ENCODE results near the gene UGT1A6.

UGT1A6 gene

DNA sequence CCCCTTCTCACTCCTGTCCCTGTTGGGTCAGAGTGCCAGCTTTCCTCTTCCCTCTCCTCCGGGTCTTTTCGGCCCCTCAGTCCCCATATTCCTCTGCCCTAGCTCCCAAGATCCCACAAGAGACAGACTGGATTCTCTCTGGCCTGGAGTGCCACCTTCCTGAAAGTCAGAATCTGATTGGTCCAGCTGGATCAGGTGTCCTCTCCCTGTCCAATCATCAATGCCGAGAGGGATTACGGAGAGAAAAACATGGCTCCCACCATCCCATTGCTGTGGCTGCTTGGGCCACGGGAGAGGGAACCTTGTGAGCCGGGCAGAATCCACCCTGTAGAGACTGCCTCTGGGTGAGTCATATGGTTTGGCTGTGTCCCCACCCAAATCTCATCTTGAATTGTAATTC lies 82.7 kb downstream of the UGT1A6 start:
- no peak for ATAC-seq (ENCODE audit: low read depth)
- peaks cover 8% of the 10 kb centered on the region for H3K9me3 Mint-ChIP-seq
- H3K4me1 Mint-ChIP-seq, result no peaks in the 10 kb centered on the region
- no peak overlapping the region for H3K4me3 Mint-ChIP-seq
- H3K27ac Mint-ChIP-seq, result no peak overlapping the region
- H3K27me3 Mint-ChIP-seq, result peaks cover 14% of the 10 kb centered on the region
- H3K36me3 Mint-ChIP-seq, result no peaks in the 10 kb centered on the region
- DNase-seq (ENCODE audit: low spot score in 2 of 2), result no peak

DNA sequence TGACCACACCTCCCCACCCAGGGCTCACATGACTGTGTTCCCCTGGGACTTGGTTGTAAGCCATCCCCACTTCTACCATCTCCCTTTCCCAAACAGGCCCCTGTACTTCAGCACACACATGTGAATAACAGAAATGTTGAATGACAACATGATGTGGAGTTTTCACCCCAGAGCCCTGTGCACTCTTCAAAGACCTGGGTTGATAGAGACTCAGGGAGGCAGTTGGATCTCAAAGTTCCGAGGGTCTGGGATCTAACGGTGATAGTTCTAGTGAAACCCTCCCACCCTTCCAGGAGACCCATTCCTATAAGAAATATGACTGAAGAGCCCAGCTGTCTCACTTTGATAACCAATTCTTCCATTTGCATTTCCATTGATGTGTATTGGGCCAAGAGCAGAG lies 85.3 kb downstream of the UGT1A6 start, which contains the start of gene MROH2A:
Gene MROH2A (plus strand): TSS at position 301 of the 400 bp plus-strand sequence. CDS start 1,029 bp downstream, outside the sequence.
- H3K27me3 Mint-ChIP-seq, result peaks cover 18% of the 10 kb centered on the region
- H3K4me1 Mint-ChIP-seq, result no peaks in the 10 kb centered on the region
- H3K36me3 Mint-ChIP-seq, result no peaks in the 10 kb centered on the region
- ATAC-seq (ENCODE audit: low read depth) (no peak), DNase-seq (ENCODE audit: low spot score in 2 of 2) (no peak)
- H3K27ac Mint-ChIP-seq, result no peak within 1 kb of the TSS
- H3K9me3 Mint-ChIP-seq, result peaks cover 11% of the 10 kb centered on the region
- H3K4me3 Mint-ChIP-seq, result no peak within 1 kb of the TSS

DNA sequence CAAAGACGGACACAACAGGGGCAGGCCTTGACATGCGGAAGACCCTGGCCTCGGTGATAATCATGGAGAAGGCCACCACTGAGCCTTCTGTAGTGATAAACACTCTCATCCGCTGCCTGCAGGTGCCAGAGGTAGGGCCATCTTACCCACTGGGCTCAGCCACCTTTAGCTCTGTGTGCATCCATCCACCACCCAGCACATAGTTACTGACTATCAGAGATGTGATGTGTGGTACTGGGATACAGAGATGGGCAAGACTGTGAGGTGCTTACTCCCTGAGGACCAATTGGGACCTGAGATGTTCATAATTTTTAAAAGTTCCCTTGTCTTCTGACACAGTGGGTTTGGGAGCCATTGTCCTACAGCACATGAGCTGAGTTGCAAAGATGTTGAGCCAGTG lies 87.0 kb downstream of the UGT1A6 start:
- Mint-ChIP-seq H3K4me1 (no peaks in the 10 kb centered on the region), H3K4me3 (no peak overlapping the region), H3K27me3 (peaks cover 21% of the 10 kb centered on the region), H3K27ac (no peak overlapping the region), H3K36me3 (no peaks in the 10 kb centered on the region), H3K9me3 (peaks cover 11% of the 10 kb centered on the region)
- DNase-seq (ENCODE audit: low spot score in 2 of 2) (no peak), ATAC-seq (ENCODE audit: low read depth) (no peak)

DNA sequence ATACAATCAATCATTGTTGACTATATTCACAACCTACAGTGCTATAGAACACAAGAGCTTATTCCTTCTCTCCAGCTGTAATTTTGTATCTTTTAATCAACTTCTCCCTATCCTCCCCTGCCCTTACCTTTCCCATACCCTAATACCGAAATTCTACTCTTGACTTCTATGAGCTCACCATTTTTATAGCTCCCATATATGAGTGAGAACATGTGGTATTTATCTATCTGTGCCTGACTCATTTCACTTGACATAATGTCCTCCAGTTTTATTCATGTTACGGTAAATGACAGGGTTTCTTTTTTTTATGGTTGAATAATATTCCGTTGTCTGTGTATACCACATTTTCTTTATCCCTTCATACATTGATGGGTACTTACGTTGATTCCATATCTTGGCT lies 88.1 kb downstream of the UGT1A6 start:
- ATAC-seq (ENCODE audit: low read depth), result no peak

DNA sequence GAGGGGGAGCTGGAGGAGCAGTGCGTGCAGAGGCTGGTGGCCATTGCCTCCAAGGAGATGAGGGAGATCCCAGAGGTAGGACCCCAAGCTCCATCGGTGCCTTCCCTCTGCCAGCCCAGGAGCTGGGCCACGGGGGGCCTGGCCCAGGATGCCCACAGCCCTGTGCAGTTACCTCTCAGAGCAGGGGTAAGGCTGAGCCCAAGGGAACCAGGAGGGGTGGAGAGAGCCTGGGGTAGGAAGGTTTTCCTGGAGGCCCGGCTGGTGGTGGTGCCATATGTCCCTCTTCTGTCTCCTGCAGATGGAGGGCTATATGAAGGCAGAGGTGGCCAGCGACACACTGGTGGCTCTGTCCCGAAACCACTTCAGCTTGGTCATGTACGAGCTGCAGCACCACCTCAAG lies 96.9 kb downstream of the UGT1A6 start:
- no peaks in the 10 kb centered on the region for H3K9me3 Mint-ChIP-seq
- peaks cover 3% of the 10 kb centered on the region for H3K4me1 Mint-ChIP-seq
- no peaks in the 10 kb centered on the region for H3K36me3 Mint-ChIP-seq
- no peak overlapping the region for H3K27ac Mint-ChIP-seq
- DNase-seq (ENCODE audit: low spot score in 2 of 2) (no peak), ATAC-seq (ENCODE audit: low read depth) (no peak)
- peaks cover 13% of the 10 kb centered on the region for H3K27me3 Mint-ChIP-seq
- no peak overlapping the region for H3K4me3 Mint-ChIP-seq

More for the DNA sequence above, 88.1 kb downstream of the UGT1A6 start:
- Mint-ChIP-seq H3K4me3 (no peak overlapping the region), H3K9me3 (peaks cover 8% of the 10 kb centered on the region), H3K27me3 (peaks cover 20% of the 10 kb centered on the region), H3K27ac (no peak overlapping the region), H3K4me1 (no peaks in the 10 kb centered on the region), H3K36me3 (no peaks in the 10 kb centered on the region)
- no peak for DNase-seq (ENCODE audit: low spot score in 2 of 2)

DNA sequence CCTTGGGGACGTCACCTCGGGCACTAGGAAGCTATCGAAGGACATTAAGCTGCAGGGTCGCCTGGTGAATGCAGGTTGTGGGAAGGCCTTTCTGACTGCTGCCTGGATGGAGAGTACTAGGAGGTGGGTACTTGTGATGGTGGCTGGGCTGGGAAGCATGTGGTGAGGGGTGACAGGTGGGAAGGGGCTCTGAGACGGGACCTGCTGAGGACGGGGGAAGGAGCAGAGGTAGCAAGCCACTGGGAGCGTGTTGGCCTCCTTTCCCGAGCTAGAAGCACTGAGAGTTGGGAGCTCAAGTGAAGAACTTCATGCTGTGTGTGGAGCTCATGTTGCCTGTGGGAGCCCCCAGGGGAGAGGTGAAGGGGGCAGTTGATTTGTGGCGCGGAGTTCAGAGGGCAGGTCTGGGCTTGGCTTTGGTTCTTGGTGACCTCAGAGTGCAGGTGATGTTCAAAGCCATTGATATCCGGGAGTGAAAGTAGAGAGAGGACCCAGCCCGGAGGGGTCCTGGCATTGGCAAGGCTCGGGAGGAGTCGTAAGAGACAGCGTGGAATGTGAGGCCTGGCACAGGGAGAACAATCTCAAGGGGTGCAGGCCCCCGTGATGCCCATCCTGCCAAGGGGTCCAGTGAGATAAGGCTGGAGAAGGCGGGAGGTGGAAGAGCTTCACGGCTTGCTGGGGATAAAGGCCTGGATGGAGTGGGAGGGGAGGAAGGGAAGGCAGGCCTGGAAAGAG lies 98.6 kb downstream of the UGT1A6 start:
- peaks cover 3% of the 10 kb centered on the region for H3K4me1 Mint-ChIP-seq
- DNase-seq (ENCODE audit: low spot score in 2 of 2) (no peak), ATAC-seq (ENCODE audit: low read depth) (no peak)
- H3K9me3 Mint-ChIP-seq, result no peaks in the 10 kb centered on the region
- no peak overlapping the region for H3K4me3 Mint-ChIP-seq
- H3K36me3 Mint-ChIP-seq, result no peaks in the 10 kb centered on the region
- no peak overlapping the region for H3K27ac Mint-ChIP-seq
- H3K27me3 Mint-ChIP-seq, result peaks cover 10% of the 10 kb centered on the region

DNA sequence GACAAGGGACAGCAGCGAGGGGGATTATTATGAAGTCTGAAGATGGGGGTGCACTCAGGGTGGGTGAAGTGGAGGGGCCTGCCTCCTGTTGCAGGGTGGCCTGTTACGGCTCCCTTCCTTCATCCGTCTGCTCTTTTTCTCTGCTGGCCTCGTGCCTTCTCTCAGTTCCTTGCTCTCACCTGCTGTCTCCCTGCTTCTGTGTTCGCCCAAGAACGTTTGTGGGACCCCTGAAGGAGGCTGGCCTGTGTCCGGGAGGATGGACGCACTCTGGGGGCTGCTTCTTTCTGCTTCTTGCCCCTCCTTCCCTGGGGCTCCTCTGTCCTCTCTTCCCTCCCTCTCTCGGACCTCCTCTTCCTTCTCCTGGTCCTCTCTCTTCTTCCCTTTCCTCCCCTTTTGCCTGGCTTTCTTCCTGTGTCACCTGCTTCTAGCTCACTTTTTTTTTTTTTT lies 99.2 kb downstream of the UGT1A6 start:
- Mint-ChIP-seq H3K4me1 (peaks cover 3% of the 10 kb centered on the region), H3K36me3 (no peaks in the 10 kb centered on the region), H3K4me3 (no peak overlapping the region), H3K9me3 (no peaks in the 10 kb centered on the region), H3K27me3 (peaks cover 10% of the 10 kb centered on the region), H3K27ac (no peak overlapping the region)
- no peak for ATAC-seq (ENCODE audit: low read depth)
- DNase-seq (ENCODE audit: low spot score in 2 of 2), result no peak

DNA sequence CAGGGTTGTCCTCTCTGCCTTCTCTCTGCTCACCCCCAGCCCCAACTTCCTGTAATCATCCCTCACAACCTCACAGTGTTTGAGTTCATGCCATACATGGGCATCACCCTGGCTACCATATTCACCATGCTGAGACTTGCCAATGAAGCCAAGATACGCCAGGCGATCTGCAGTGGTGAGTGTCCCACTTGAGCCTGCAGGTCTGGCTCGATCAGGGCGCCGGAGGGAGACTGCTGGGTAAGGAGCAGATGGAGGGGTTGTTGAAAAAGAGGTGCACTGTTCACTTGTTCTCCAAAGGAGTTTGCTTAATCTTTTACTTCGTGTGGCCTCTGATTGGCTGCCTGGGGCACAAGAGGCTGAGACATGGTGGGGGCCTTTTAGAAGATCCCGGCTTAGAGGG lies 100.0 kb downstream of the UGT1A6 start:
- H3K4me1 Mint-ChIP-seq, result peaks cover 3% of the 10 kb centered on the region
- H3K27ac Mint-ChIP-seq, result no peak overlapping the region
- ATAC-seq (ENCODE audit: low read depth), result no peak
- H3K27me3 Mint-ChIP-seq, result peaks cover 10% of the 10 kb centered on the region
- no peak for DNase-seq (ENCODE audit: low spot score in 2 of 2)
- H3K9me3 Mint-ChIP-seq, result no peaks in the 10 kb centered on the region
- H3K36me3 Mint-ChIP-seq, result no peaks in the 10 kb centered on the region
- no peak overlapping the region for H3K4me3 Mint-ChIP-seq

DNA sequence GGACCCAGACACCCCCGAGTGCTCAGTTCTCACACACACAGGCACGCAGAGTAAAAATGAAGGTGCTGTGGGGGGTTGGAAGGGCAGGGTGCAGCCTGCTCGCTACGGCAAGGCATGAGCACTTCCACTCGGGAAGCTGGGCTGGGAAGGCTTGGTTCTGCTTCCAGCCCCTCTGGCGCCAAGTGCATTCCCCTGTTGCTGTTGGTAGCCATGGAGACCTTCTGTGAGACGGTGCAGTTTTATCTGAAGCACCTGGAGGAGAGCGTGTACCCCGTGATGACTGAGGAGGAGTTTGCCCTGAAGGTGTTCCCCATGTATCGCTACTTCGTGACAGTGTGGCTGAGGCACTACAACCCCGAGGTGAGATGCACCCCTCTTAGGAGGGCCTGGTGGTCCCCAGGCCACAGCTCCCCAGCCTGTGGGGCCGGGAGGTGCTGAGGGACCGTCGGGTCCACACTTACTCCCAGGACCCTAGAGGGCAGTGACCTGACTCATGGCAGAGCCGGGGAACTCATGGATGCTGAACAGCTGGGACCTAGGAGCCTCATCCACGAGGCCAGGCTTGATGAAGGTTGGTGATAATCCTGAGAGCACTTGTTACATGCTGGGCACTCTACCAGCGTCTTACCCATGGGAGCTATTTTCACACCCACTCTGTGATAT lies 100.9 kb downstream of the UGT1A6 start:
- H3K9me3 Mint-ChIP-seq, result no peaks in the 10 kb centered on the region
- ATAC-seq (ENCODE audit: low read depth) (no peak), DNase-seq (ENCODE audit: low spot score in 2 of 2) (no peak)
- no peaks in the 10 kb centered on the region for H3K36me3 Mint-ChIP-seq
- peaks cover 3% of the 10 kb centered on the region for H3K4me1 Mint-ChIP-seq
- H3K27ac Mint-ChIP-seq, result no peak overlapping the region
- H3K27me3 Mint-ChIP-seq, result peaks cover 11% of the 10 kb centered on the region
- no peak overlapping the region for H3K4me3 Mint-ChIP-seq

DNA sequence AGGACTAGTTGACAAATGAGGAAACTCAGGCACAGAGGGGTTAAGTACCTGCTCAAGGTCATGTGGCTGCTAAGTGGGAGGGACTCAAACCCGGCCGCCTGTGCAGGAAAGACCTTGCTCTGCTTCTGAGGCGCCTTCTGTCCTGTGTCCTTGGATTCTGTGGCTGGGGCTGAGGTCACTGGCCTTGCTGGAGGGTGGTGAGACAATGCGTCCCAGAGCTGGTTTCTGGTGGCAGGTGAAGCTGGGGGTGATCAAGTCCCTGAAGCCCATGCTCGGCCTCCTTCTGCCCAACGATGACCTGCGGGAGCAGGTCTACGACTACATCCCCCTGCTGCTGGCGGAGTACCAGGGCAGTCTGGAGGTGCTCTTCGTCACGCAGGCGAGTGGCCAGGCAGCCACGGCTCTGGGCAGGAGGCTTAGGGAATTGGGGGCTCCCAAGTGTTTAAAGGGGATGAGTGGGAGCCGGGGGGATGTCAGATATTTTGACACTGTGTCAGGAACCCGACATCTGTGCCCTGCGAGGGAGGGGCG lies 101.5 kb downstream of the UGT1A6 start:
- H3K4me3 Mint-ChIP-seq, result no peak overlapping the region
- ATAC-seq (ENCODE audit: low read depth), result no peak
- DNase-seq (ENCODE audit: low spot score in 2 of 2), result no peak
- H3K27ac Mint-ChIP-seq, result no peak overlapping the region
- no peaks in the 10 kb centered on the region for H3K9me3 Mint-ChIP-seq
- no peaks in the 10 kb centered on the region for H3K36me3 Mint-ChIP-seq
- H3K4me1 Mint-ChIP-seq, result peaks cover 3% of the 10 kb centered on the region
- H3K27me3 Mint-ChIP-seq, result peaks cover 9% of the 10 kb centered on the region

DNA sequence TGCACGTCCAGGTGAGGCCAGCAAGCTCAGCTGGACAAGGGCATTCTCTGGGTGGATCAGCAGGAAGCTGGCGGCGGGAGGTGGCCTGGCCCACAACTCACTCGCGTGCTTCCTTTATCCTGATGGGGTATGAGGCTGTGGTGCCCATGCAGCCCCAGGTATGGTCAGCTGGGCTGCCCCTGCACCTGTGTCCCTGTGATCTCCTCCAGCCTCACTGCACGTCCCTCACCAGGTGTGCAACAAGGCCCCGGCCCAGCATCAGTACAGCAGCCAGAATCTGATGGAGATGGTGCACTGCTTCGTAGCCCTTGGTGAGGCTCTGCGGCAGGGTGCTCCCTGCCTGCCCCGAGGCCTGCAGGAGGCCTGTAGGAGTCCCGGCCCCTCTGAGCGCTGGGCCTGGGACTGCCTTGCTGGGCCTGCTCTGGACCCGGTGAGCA lies 103.1 kb downstream of the UGT1A6 start:
- Mint-ChIP-seq H3K4me3 (no peak overlapping the region), H3K27ac (no peak overlapping the region), H3K27me3 (peaks cover 3% of the 10 kb centered on the region), H3K36me3 (no peaks in the 10 kb centered on the region), H3K9me3 (no peaks in the 10 kb centered on the region), H3K4me1 (no peaks in the 10 kb centered on the region)
- ATAC-seq (ENCODE audit: low read depth) (no peak), DNase-seq (ENCODE audit: low spot score in 2 of 2) (no peak)

DNA sequence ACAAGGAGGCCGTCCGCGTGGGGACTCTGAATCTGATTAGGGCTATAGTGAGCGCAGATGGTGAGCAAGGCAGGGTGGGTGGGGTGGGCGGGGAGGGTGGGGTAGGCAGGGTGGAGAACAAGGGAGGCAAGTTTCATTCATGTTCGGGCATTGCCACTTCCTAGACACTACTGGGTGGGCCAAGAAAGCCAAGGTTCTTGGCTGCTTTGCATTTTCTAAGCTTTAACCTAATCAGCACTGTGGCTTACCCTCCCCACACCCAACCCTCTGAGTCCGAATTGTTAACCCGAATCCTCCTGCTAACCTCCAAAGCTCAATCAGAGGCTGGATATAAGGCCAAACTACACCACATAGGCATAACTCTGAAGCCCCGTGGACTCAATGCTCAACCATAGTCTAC lies 103.6 kb downstream of the UGT1A6 start:
- no peak overlapping the region for H3K4me3 Mint-ChIP-seq
- H3K4me1 Mint-ChIP-seq, result no peaks in the 10 kb centered on the region
- no peak for ATAC-seq (ENCODE audit: low read depth)
- peaks cover 1% of the 10 kb centered on the region for H3K27me3 Mint-ChIP-seq
- no peak overlapping the region for H3K27ac Mint-ChIP-seq
- no peaks in the 10 kb centered on the region for H3K36me3 Mint-ChIP-seq
- H3K9me3 Mint-ChIP-seq, result no peaks in the 10 kb centered on the region
- DNase-seq (ENCODE audit: low spot score in 2 of 2), result no peak

DNA sequence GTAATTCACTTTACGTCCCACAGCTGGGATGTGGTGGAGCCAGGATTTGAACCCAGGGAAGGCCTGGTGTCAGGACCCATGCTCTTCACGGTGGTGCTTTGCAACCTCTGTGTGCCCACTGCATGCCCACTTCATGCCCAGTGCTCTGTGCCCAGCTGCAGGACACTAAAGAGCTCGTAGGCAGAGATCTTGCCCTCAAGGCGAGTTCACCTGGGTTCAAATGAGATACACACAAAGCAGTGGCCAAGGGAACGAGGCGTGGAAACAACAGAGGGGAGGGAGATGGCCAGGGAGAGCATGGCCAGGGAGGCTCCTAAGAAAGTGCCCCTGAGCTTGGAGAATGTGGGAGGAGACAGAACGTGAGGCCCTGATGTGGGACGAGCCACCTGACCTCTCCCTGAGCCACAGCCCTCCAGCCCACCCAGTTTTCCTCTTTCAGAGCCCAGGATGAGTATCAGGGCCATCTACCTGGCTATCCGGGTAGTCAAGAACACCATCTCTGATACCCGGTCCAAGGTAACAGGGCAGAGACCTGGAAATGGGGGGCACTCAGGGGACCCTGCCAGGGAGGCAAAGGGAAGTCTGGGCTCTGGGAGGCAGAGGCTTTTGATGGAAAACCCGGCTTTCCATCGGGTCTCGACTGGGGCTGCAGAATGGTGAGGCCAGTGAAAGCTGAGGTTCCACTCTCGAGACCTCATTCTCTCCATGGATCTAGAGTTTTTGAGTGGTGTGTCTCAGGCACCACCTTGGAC lies 105.8 kb downstream of the UGT1A6 start:
- ATAC-seq (ENCODE audit: low read depth), result no peak
- H3K4me1 Mint-ChIP-seq, result no peaks in the 10 kb centered on the region

DNA sequence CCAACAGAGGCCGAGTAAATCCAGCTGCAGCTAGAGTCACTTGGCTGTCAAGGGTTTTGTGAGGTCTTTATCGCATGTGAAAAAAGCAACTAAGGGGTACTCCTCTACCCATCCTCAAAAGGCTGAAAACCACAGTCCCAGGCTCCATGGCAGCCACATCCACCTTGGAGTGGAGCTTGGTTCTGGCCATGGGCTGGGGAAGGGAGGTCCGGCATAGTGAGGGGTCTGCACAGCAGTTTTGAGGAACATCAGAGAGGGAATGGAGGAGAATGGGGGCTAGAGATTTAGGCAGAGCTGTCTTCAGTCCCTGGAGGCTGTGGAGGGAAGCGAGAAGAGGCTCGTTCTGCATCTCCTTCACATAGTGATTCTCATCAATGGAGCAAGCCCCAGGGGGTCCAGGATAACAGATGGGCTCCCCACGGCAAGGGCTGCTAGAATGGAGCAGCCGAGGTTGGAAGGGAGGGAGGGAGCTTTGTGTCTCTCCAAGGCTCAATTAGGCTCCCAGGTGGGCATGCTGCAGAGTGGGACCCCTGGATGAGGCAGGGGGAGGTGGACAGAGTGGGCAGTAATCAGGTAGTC lies 106.5 kb downstream of the UGT1A6 start:
- no peak for ATAC-seq (ENCODE audit: low read depth)
- Mint-ChIP-seq H3K36me3 (no peaks in the 10 kb centered on the region), H3K9me3 (no peaks in the 10 kb centered on the region), H3K27me3 (peaks cover 5% of the 10 kb centered on the region), H3K27ac (no peak overlapping the region), H3K4me1 (no peaks in the 10 kb centered on the region), H3K4me3 (no peak overlapping the region)
- no peak for DNase-seq (ENCODE audit: low spot score in 2 of 2)

More for the DNA sequence above, 105.8 kb downstream of the UGT1A6 start:
- Mint-ChIP-seq H3K27ac (no peak overlapping the region), H3K4me3 (no peak overlapping the region), H3K9me3 (no peaks in the 10 kb centered on the region), H3K27me3 (peaks cover 3% of the 10 kb centered on the region), H3K36me3 (no peaks in the 10 kb centered on the region)
- no peak for DNase-seq (ENCODE audit: low spot score in 2 of 2)

Data from memory B cell (primary cell).